HuH-7.5 (cell line): ENCODE measurements around the gene CLN3.
A peak's percentile ranks its signal among the peaks of the same experiment; 100 is the strongest.
"Not testable (repeated sequence)": the region's sequence is repeated elsewhere in the genome, so short reads cannot be mapped to it uniquely, and the experiment has no call there.

ENCODE experiments used
- DNase-seq: peaks from one replicate; pipeline ENCODE4 v3.0.0; 2011; ENCODE audit warnings: low spot score

The CLN3 gene

GRCh38 chr16:28491970-28492474 is at the start of gene CLN3:
TSS of gene CLN3 (minus strand) at chr16:28492074. CDS start at chr16:28491759, 315 bp downstream.
- peak; percentile 89 for DNase-seq

GRCh38 chr16:28540346-28540745 is 48.5 kb upstream of the CLN3 start:
- no peak for DNase-seq

GRCh38 chr16:28538733-28539596 is 47.1 kb upstream of the CLN3 start, which contains the start of gene NUPR1:
TSS of gene NUPR1 (minus strand) at chr16:28538974. CDS start at chr16:28538907, 67 bp downstream.
- no peak for DNase-seq

GRCh38 chr16:28537964-28538732 is 46.3 kb upstream of the CLN3 start:
- no peak for DNase-seq

- no peak for DNase-seq
Observed at GRCh38 chr16:28537076-28537475, 45.2 kb upstream of the CLN3 start.

GRCh38 chr16:28534542-28535373 is 42.9 kb upstream of the CLN3 start:
- no peak for DNase-seq

GRCh38 chr16:28532940-28533647 is 41.2 kb upstream of the CLN3 start:
- DNase-seq: no peak

- no peak for DNase-seq
Observed at GRCh38 chr16:28531777-28532744, 40.2 kb upstream of the CLN3 start.

- no peak for DNase-seq
Observed at GRCh38 chr16:28529124-28529523, 37.2 kb upstream of the CLN3 start.

- DNase-seq: no peak
Observed at GRCh38 chr16:28528463-28528867, 36.6 kb upstream of the CLN3 start.

GRCh38 chr16:28527985-28528384 is 36.1 kb upstream of the CLN3 start:
- DNase-seq: no peak

GRCh38 chr16:28527100-28527785 is 35.4 kb upstream of the CLN3 start:
- DNase-seq: not testable (repeated sequence)

GRCh38 chr16:28526201-28527099 is 34.6 kb upstream of the CLN3 start:
- DNase-seq: no peak

- DNase-seq: no peak
Observed at GRCh38 chr16:28524681-28525171, 32.9 kb upstream of the CLN3 start.

- no peak for DNase-seq
Observed at GRCh38 chr16:28522792-28523191, 30.9 kb upstream of the CLN3 start.

- DNase-seq: no peak
Observed at GRCh38 chr16:28521436-28521835, 29.6 kb upstream of the CLN3 start.

GRCh38 chr16:28520672-28521071 is 28.8 kb upstream of the CLN3 start:
- DNase-seq: no peak

GRCh38 chr16:28514246-28514645 is 22.4 kb upstream of the CLN3 start:
- no peak for DNase-seq
